CD14-positive monocyte (primary cell): ENCODE measurements around the gene KIF26B. TPM values are rescaled to one million over a fixed set of nuclear protein-coding genes. Genes with fewer than 3 reads are reported as not detected.

Source experiments
- DNase-seq, 3 donors: peaks; one replicate each; pipeline ENCODE4 v3.0.0-alpha.2; 2011 to 2022
- H2AFZ ChIP-seq: 2 replicates; pipeline ENCODE4 v1.6.0; 2012; ENCODE audit warnings: mild to moderate bottlenecking, low read depth, low read length, inconsistent platforms; ENCODE audit not compliant: insufficient read depth, poor library complexity, severe bottlenecking
- H3K27ac ChIP-seq, 2 donors: 1 replicate in 1 of 2; 2 replicates in 1 of 2; pipeline ENCODE4 v1.5.1; 2012 to 2013; ENCODE audit warnings: low read length in 2 of 2, control low read depth in 1 of 2, inconsistent platforms in 1 of 2, low read depth in 1 of 2, mild to moderate bottlenecking in 1 of 2
- H3K27me3 ChIP-seq, 2 donors: one replicate each; pipeline versions ENCODE4 v1.6.0 to v1.6.1; 2011 to 2013; ENCODE audit warnings: low read length in 2 of 2; ENCODE audit not compliant: control insufficient read depth in 2 of 2, insufficient read depth in 2 of 2
- H3K36me3 ChIP-seq, 2 donors: replicated peaks in 1 of 2; 1 replicate in 1 of 2; 2 replicates in 1 of 2; pipeline versions ENCODE4 v1.5.1 to v1.6.1; 2012 to 2013; ENCODE audit warnings: low read length in 2 of 2, control low read depth in 1 of 2, inconsistent platforms in 1 of 2, mild to moderate bottlenecking in 1 of 2; ENCODE audit not compliant: insufficient read depth in 2 of 2, control insufficient read depth in 1 of 2
- H3K4me1 ChIP-seq, 2 donors: 1 replicate in 1 of 2; 2 replicates in 1 of 2; pipeline versions ENCODE4 v1.5.1 to v1.6.1; 2012 to 2013; ENCODE audit warnings: low read length in 2 of 2, control low read depth in 1 of 2, inconsistent platforms in 1 of 2, mild to moderate bottlenecking in 1 of 2, moderate library complexity in 1 of 2; ENCODE audit not compliant: insufficient read depth in 2 of 2, control insufficient read depth in 1 of 2
- H3K4me2 ChIP-seq: replicated peaks from 2 replicates; pipeline ENCODE3; 2012; ENCODE audit warnings: low read length, moderate library complexity, mild to moderate bottlenecking; ENCODE audit not compliant: poor library complexity, severe bottlenecking; ENCODE audit errors: extremely low read depth
- H3K4me3 ChIP-seq, 3 experiments: fragments of 200-600 bp in 1 of 3; sonication (generic) in 1 of 3; replicated peaks in 1 of 3; 1 replicate in 2 of 3; 2 replicates in 1 of 3; pipeline ENCODE4 v1.5.1; 2011 to 2013; ENCODE audit warnings: low read length in 3 of 3, mild to moderate bottlenecking in 3 of 3, control low read depth in 2 of 3, low read depth in 2 of 3, inconsistent platforms in 1 of 3, moderate library complexity in 1 of 3
- H3K79me2 ChIP-seq: 2 replicates; pipeline ENCODE4 v1.6.0; 2012; ENCODE audit warnings: mild to moderate bottlenecking, control low read depth, inconsistent platforms, low read length, moderate library complexity; ENCODE audit not compliant: insufficient read depth
- H3K9ac ChIP-seq: 2 replicates; pipeline ENCODE4 v1.6.0; 2017; ENCODE audit warnings: low read length, mild to moderate bottlenecking; ENCODE audit not compliant: insufficient read depth, poor library complexity, severe bottlenecking
- H3K9me3 ChIP-seq, 2 donors: replicated peaks in 1 of 2; 1 replicate in 1 of 2; 2 replicates in 1 of 2; pipeline versions ENCODE4 v1.5.1 to v1.6.1; 2012 to 2013; ENCODE audit warnings: low read length in 2 of 2, control low read depth in 1 of 2; ENCODE audit not compliant: control insufficient read depth in 1 of 2, insufficient read depth in 1 of 2
- H4K20me1 ChIP-seq: 2 replicates; pipeline ENCODE4 v1.6.0; 2012; ENCODE audit warnings: mild to moderate bottlenecking, low read length, control low read depth, moderate library complexity; ENCODE audit not compliant: insufficient read depth
- H3K27ac Mint-ChIP-seq, 7 donors: one replicate each; pipeline ENCODE4 v1.8.0; 2020; ENCODE audit warnings: mild to moderate bottlenecking in 7 of 7, mixed read lengths in 7 of 7, moderate library complexity in 6 of 7, inconsistent platforms in 2 of 7
- H3K27me3 Mint-ChIP-seq, 3 donors: one replicate each; pipeline ENCODE4 v1.8.0; 2021 to 2022; ENCODE audit warnings: low read depth in 3 of 3, mild to moderate bottlenecking in 3 of 3, mixed read lengths in 3 of 3, moderate library complexity in 3 of 3, inconsistent platforms in 1 of 3
- H3K36me3 Mint-ChIP-seq, 2 donors: one replicate each; pipeline ENCODE4 v1.8.0; 2020; ENCODE audit warnings: mixed read lengths in 2 of 2, inconsistent platforms in 1 of 2, mild to moderate bottlenecking in 1 of 2
- H3K4me1 Mint-ChIP-seq: one replicate; pipeline ENCODE4 v1.8.0; 2020; ENCODE audit warnings: mild to moderate bottlenecking, mixed read lengths
- H3K4me3 Mint-ChIP-seq, 2 donors: one replicate each; pipeline ENCODE4 v1.8.0; 2020; ENCODE audit warnings: mild to moderate bottlenecking in 2 of 2, mixed read lengths in 2 of 2, moderate library complexity in 1 of 2
- H3K9me3 Mint-ChIP-seq, 7 donors: one replicate each; pipeline ENCODE4 v1.8.0; 2020 to 2022; ENCODE audit warnings: mixed read lengths in 7 of 7, mild to moderate bottlenecking in 6 of 7, moderate library complexity in 6 of 7, inconsistent platforms in 2 of 7
- CTCF ChIP-seq: fragments of 200-600 bp; IDR thresholded peaks from one replicate; pipeline ENCODE4 v1.8.0; 2022; ENCODE audit warnings: antibody characterized with exemption, mild to moderate bottlenecking
- WGBS: methylation state at CpG from one replicate; pipeline ENCODE4 v1.1.5; 2013; ENCODE audit warnings: missing lambda C conversion rate; ENCODE audit not compliant: insufficient coverage; 5-methylcytosine and 5-hydroxymethylcytosine counted together
- intact Hi-C, 2 donors: fragments of 100-400 bp; cut with micrococcal nuclease; formaldehyde crosslinking; loops; one replicate each; pipeline versions ENCODE4 v1.15.0 to v1.15.1; 2023
- polyA plus RNA-seq, 3 donors: library from polyadenylated mRNA; depleted of rRNA in 1 of 3; unstranded in 2 of 3; stranded (reverse) in 1 of 3; fragments of 300-500 nt in 2 of 3; fragments of >200 nt in 1 of 3; fragmentation: Illumina TruSeq in 2 of 3; gene quantifications; 1 replicate in 2 of 3; 2 replicates in 1 of 3; pipeline ENCODE4 v1.2.3, GENCODE V29; 2012 to 2021

KIF26B gene
- polyA plus RNA-seq, 3 donors = 0.01 to 0.05 TPM; not detected in 1

- Mint-ChIP-seq H3K4me3 (peak overlapping the region; percentile 78 to 92), H3K9me3 (peaks cover 0 to 24% (median 9%) of the 10 kb centered on the region in 7 donors), H3K4me1 (peaks cover 29% of the 10 kb centered on the region), H3K36me3 (no peaks in the 10 kb centered on the region), H3K27me3 (peaks cover 66 to 94% (median 72%) of the 10 kb centered on the region in 3 donors), H3K27ac (peak overlapping the region in 1 of 7 donors; percentile 46)
- H3K27ac ChIP-seq = no peak overlapping the region
- no peaks in the 10 kb centered on the region for H3K79me2 ChIP-seq
- peak; percentile 88 for TF ChIP-seq CTCF
- H3K4me3 ChIP-seq = peak overlapping the region; percentile 1 to 73 (median 29)
- no peaks in the 10 kb centered on the region for H4K20me1 ChIP-seq
- intact Hi-C loops = loop anchor here in 1 of 2 donors (2.0 to 10.0 kb wide), 2 partner anchors 850 to 1292 kb away; no protein-coding TSS in a partner anchor
- H3K9me3 ChIP-seq = peaks cover 0 to 18% of the 10 kb centered on the region in 2 donors
- H3K36me3 ChIP-seq = no peaks in the 10 kb centered on the region
- peaks cover 34 to 44% of the 10 kb centered on the region in 2 donors for H3K4me1 ChIP-seq
- peak overlapping the region; percentile 81 for H2AFZ ChIP-seq
- WGBS = under 1% methylated on average over 26 of the region's 29 CpGs
- peak overlapping the region; percentile 88 for H3K4me2 ChIP-seq
- no peak overlapping the region for H3K9ac ChIP-seq
- DNase-seq = peak; percentile 32 to 58 (median 57)
- H3K27me3 ChIP-seq = peaks cover 59 to 76% of the 10 kb centered on the region in 2 donors
Observed at GRCh38 chr1:245153081-245153551, 1.7 kb upstream of the KIF26B start.

GRCh38 chr1:245153552-245154428, 995 bp upstream of the KIF26B start:
- intact Hi-C loops = loop anchor here (2.0 to 10.0 kb wide), 3 partner anchors 849 to 1291 kb away; no protein-coding TSS in a partner anchor
- H3K27me3 Mint-ChIP-seq = peaks cover 68 to 94% (median 76%) of the 10 kb centered on the region in 3 donors
- no peaks in the 10 kb centered on the region for H4K20me1 ChIP-seq
- peak overlapping the region; percentile 78 to 92 for H3K4me3 Mint-ChIP-seq
- peak in 1 of 3 donors; percentile 8 for DNase-seq
- no peaks in the 10 kb centered on the region for H3K79me2 ChIP-seq
- peak overlapping the region in 1 of 7 donors; percentile 46 for H3K27ac Mint-ChIP-seq
- peak overlapping the region; percentile 81 for H2AFZ ChIP-seq
- peaks cover 66 to 82% of the 10 kb centered on the region in 2 donors for H3K27me3 ChIP-seq
- no peaks in the 10 kb centered on the region for H3K36me3 Mint-ChIP-seq
- H3K4me1 Mint-ChIP-seq = peaks cover 29% of the 10 kb centered on the region
- no peak overlapping the region for H3K27ac ChIP-seq
- peaks cover 34 to 44% of the 10 kb centered on the region in 2 donors for H3K4me1 ChIP-seq
- H3K9ac ChIP-seq = peak overlapping the region; percentile 47
- H3K4me2 ChIP-seq = peak overlapping the region; percentile 88
- peak overlapping the region; percentile 21 to 73 (median 29) for H3K4me3 ChIP-seq
- WGBS = under 1% methylated on average over 73 of the region's 76 CpGs
- peaks cover 0 to 23% of the 10 kb centered on the region in 2 donors for H3K9me3 ChIP-seq
- H3K36me3 ChIP-seq = no peaks in the 10 kb centered on the region
- TF ChIP-seq CTCF = no peak
- peaks cover 0 to 24% (median 9%) of the 10 kb centered on the region in 7 donors for H3K9me3 Mint-ChIP-seq
